K562 treated with DMSO at 1 percent for 12 hours (cell line): Measurements from ENCODE around the gene ST8SIA6. TPM values are rescaled to one million over a fixed set of nuclear protein-coding genes. Genes with fewer than 3 reads are reported as not detected.

Experiments
- total RNA-seq: library from RNA; unstranded; fragments of 300-600 nt; gene quantifications from 2 replicates; pipeline ENCODE4 v1.2.3, GENCODE V29; 2022; ENCODE audit not compliant: insufficient read depth

Gene ST8SIA6, protein sequence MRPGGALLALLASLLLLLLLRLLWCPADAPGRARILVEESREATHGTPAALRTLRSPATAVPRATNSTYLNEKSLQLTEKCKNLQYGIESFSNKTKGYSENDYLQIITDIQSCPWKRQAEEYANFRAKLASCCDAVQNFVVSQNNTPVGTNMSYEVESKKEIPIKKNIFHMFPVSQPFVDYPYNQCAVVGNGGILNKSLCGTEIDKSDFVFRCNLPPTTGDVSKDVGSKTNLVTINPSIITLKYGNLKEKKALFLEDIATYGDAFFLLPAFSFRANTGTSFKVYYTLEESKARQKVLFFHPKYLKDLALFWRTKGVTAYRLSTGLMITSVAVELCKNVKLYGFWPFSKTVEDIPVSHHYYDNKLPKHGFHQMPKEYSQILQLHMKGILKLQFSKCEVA
- total RNA-seq: 1.5 and 3.9 TPM in 2 replicates

DNA sequence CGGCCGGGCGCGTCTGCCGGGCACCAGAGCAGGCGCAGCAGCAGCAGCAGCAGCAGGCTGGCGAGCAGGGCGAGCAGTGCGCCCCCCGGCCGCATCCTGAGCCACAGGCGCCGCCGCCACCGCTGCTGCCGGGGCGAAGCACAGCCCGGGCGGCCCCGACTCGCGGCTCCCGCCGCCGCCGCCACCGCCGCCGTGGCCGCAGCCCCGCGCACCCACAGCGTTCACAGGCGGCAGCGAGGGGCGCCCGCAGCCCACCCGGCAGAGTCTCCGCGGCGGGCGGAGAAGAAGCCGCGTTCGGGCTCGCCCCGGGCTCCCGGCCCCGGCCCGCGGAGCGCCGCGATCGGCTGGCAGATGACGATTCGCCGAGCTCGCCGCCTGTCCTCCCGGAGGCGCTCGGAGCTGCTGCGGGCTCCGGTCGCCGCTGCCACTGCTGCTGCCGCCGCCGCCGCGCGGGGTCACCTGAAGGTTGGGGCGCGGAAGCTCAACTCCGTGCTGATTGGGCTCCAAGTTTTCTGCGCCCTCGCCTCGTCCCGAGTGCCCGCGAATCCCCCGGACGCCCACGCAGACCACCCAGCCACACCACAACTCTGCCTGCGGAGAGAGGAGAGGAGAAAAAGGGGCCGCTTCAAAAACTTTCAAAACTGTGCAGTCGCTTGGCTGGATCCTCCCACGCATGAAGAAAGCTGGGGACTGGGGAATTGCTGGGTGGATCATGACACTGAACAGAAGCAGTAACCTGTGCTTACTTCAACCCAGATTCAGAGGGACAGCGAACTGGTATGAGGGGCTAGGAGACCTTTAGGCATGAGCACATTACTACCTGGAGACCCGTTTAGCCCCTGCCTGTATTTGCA lies at the start of gene ST8SIA6:
TSS of gene ST8SIA6 (minus strand) at position 435 of the 854 bp plus-strand sequence. CDS start at position 95, 340 bp downstream.

Other genes with a start within 250 kb of the ST8SIA6 start
- 744 and 872 TPM in 2 replicates for gene VIM, start 226.4 kb downstream of the ST8SIA6 start, total RNA-seq
- 1.8 and 2.7 TPM in 2 replicates for gene HACD1, start 162.8 kb upstream of the ST8SIA6 start, total RNA-seq
- gene STAM, start 189.6 kb upstream of the ST8SIA6 start, total RNA-seq: 7.3 and 21.9 TPM in 2 replicates